ENCODE results near the gene RFX2.

RFX2 gene

DNA sequence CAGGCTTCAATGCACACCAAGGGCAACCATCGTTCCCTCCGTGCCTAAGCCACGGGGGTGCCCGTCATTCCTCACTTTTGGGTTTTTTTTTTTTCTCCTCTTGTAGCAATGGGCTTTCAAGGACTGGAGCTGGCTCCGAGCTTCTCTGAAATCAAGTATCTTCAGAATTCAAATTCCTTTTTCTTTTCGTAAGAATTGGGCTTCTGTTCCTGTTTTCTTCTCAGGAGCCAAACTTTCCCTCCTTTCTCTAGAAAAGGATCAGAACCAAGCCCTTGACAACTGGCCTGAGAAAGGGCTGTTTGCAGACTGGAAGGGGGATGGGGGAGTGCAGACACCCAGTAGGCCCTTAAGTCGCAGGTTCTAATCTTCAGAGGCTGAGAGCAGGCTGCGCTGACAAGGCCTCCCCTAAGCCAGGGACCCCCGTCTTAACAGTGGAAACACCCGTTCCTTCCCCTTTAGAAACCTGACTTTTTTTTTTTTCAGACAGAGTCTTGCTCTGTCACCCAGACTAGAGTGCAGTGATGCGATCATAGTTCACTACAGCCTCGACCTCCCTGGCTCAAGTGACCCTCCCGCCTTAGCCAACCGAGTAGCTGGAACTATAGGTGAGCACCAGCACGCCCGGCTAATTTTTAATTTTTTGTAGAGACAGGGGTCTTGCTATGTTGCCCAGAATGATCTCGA, 51.6 kb downstream of the RFX2 start:
- DNase-seq, result no peak

DNA sequence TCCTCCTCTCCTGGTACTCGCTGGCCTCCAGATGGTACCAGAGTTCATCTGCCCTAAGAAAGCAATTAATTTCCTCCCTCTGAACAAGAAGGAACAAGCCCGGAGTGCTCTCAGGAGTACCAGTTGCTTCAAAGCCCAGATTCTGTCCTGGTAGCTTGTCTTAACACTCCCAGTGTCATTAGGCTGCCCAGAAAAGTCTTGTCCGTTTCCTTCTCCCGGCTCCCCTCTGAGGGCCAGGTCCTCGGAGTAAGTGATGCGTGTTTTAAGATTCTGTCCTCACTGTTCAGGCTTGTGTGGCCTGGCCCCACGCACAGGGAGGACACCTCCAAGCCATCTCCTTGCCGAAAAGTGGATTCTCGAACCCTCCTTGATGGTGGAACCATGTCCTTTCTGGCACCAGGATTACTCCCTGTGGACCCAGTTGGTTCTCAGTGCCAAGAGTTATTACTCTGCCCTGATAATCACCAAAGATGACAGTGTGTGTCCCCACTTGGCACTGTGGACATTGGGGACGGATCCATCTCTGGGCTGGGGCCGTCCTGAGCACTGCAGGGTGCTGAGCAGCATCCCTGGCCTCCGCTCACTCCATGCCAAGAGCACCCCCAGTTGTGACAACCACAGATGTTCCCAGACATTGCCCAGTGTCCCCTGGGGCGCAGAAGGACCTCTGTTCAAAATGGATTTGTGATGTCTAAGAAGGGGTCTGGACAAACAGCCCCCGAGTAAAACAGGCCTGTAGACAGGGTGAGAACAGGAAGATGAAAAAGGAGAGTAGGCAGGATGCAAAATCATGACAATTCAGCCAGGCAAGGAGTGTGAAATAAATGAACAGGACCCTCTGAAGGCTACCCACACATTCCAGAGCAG, 52.4 kb downstream of the RFX2 start:
- DNase-seq, result no peak

DNA sequence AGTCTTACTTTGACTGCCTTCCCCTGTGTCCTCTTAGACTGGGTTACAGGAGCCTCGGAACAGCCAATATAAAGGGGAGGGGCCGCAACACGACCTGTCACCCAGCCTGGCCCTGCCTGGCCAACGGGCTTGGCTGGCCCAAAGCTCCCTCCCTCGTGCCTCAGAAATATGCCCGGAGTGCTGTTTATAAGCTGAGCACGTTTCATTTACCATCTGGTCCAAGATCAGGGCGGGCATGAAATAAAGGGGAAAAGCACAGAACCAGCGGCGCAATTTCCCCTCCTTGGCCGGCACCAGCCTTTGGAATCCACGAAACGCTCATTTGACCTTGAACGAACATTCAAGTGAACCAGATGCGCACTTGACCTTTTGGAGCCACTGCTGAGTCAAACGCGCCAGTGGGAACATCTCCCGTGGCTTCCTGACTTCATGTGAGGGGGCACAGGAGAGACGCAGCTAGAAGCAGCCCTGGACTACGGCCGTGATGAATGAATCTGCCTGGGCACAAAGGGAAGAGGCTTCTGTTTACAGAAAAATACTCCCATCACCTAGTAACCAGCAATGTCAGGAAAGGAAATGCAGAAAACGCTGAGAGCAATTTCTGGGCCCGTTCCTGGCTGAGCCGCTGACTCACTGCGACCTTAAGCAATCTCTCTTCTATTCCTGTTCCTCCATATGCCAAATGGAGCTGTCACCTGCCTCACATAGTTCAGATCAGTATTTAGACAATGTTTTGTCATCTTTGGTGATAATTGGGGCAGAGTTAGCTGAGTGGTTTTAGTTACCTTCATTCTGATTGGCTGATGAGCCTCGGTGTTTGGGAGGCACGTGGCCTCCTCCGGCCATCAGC, 53.3 kb downstream of the RFX2 start:
- peak; percentile 48 for DNase-seq

DNA sequence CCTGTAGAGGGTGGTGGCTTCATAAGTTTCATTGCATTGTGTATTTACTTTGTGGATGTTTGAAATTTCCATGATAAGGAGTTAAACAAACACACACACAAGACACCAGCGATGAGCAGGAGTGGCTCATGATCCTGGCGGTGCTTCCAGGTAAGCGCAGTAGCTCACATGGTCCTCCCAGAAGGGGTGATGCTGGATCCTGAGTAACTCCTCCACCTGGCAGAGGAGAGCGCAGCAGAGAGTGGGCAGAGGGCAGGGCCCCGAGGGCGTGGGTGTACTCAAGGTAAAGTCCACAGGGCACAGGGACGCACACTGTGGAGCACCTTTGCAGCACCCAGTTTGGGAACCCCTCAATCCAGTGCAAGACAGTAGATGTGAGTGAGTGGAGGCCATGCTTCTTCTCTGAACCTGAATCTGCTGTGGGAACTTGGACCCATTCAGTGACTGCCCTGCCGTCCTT, 54.0 kb downstream of the RFX2 start:
- no peak for DNase-seq

DNA sequence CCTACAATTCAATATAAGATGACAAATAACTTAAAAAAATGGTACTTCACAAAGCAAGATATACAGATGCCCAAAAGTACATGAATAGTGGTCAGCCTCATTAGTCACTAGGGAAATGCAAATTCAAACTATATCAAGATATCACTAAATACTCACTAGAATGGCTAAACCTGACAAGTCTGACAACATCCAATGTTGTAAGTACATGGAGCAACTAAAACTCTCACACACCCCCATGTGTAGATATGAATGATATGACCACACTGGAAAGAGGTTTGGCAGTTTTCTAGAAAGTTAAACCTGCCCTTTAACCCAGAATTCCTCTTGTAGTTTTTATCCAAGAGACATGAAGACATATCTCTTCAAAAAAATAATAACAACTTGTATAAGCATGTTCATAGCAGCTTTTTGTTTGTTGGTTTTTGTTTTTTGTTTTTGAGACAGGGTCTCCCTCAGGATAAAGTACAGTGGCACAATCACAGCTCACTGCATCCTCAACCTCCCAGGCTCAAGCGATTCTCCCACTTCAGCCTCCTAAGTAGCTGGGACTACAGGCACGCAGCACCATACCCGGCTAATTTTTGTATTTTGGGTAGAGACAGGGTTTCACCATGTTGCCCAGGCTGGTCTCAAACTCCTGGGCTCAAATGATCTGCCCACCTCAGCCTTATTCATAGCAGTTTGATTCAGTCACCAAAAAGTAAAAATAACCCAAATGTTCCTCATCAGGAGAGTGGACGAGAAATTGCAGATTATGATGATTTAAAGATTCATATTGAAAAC, 55.1 kb downstream of the RFX2 start:
- no peak for DNase-seq

DNA sequence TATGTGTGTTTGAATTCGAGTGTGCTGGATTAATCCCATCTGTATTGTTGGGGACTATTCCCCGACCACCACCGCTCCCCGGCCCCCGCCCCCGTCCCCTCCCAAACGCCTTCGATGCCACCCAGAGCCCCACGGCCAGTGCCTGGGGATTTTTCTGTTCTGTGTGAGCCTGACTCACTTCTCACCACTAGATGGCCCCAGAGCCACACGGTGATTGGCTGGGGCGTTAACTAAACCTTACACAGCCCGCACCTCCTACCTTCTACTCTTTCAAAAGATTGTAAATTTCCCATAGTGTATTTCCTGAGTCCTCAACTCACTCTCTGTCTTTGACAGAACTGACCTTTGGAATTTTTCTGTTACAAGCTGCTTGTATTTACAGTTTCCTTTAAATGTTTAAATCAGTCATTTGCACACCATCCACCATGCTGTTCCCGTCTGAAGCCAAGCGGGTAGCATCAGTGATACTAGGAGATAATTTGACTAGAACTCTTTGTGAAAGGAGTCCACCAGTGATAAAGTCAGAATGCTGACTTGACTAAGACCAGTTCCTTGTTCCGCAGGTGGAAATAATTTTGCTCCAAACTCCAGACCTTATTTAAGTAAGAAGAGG, 61.4 kb downstream of the RFX2 start:
- DNase-seq, result peak; percentile 81

DNA sequence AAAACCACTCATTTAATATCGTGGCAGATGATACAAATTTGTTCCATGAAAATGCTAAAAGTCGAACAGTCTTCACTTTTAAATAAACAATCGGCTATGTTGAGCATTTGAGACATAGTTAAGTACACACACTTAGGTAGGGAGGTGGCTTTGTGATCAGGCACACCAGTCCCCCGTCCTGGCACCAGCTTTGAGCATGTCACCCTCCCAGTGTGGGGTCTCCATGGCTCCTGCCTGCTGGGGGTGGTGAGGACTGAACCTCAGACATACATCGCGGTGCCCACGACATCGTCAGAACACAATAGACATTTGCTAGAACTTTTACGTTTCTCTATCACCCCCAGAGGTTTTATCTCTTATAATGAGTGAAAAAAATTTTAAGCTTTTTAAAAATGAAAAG, 62.0 kb downstream of the RFX2 start:
- no peak for DNase-seq

DNA sequence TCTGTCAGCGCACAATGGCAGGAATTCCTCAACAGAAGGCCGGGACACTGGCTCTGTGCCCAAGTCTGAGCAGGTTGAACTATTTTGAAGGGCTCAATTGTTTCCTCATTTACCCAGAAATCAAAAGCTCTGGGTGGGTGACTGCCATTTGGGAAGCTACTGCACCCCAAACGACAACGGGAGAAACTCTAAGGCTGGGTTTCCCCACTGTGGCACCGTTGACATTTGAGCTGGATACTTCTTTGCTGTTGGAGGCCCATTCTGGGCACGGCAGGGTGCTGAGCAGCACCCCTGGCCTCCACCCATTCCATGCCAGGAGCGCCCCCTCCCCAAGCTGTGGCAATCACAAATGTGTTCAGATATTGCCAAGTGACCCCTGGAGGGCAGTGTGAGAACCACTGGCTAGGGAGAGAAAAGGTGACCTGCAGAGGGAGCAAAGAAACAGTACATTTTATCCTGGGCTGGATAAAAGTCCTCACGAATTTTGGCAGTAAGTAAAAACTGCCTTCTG, 62.5 kb downstream of the RFX2 start:
- DNase-seq, result no peak

DNA sequence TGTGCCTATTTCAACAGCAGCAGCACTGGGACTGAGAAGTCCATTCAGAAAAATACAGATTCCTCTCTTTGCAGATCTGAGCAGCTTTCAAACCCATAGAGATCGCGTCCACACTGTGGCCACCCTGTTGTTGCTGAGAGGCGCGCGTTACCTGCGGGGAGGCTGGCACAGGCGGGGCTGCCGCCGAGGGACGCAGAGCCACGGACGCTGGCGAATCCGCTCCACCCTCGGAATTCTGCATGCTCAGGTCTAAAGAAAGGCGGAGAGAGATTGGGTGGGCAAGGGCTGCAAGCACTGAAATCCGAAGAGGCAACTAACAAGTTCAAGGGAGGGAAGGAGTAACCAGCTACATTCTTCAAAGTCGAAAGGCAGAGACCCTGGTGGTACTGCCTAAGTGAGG, 63.0 kb downstream of the RFX2 start:
- no peak for DNase-seq

DNA sequence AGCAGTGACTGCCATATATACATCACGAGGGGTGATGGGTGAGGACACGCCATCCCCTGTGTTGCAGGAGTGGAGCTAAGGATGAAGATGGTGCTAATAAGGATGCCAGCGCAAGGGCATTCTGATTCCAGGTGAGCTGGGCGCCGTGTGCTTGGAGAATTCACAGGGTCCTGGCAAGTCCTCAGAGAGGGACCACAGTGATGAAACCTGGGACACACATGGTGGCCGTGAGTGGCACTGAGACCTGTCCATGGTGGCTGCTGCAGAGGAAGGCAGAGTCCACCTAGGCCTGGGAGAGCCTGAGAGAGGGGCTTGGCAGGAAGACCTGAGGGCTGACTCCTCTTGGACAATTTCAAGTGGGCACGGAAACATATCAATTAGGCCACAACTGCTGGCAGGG, 65.2 kb downstream of the RFX2 start:
- DNase-seq, result no peak

DNA sequence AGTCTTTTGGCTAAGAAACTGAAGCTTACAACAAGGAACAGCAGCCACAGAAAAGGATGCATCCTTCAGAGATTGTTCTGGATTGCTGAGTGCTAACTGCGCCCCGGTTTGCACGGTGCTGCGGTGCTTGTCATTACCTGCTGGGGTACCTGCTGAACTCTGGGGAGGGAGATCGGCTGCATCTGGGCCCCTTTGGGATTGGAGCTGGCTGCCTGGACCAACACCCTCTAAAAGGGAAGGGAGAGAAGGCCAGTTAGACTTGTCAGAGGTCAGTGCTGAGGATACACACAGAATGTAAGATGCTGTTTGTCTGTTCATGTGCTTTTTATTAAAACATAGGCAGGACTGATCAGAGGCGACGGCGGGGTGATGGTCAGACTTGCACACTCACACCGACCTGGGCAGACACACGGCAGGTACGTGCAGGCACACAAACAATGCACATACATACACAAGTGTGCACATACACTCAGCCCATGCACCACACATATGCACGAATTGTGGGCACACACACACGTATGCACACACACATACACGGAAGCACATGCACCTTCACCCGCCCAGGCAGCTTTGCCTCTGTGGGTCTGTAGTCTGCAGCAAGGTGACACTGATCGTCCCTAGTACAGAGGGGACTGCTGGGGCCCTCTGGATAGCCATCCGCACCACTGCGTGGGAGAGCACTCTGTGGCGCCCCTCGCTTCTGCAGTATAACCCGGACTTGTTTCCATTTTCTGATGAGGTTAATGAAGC, 66.1 kb downstream of the RFX2 start:
- no peak for DNase-seq

DNA sequence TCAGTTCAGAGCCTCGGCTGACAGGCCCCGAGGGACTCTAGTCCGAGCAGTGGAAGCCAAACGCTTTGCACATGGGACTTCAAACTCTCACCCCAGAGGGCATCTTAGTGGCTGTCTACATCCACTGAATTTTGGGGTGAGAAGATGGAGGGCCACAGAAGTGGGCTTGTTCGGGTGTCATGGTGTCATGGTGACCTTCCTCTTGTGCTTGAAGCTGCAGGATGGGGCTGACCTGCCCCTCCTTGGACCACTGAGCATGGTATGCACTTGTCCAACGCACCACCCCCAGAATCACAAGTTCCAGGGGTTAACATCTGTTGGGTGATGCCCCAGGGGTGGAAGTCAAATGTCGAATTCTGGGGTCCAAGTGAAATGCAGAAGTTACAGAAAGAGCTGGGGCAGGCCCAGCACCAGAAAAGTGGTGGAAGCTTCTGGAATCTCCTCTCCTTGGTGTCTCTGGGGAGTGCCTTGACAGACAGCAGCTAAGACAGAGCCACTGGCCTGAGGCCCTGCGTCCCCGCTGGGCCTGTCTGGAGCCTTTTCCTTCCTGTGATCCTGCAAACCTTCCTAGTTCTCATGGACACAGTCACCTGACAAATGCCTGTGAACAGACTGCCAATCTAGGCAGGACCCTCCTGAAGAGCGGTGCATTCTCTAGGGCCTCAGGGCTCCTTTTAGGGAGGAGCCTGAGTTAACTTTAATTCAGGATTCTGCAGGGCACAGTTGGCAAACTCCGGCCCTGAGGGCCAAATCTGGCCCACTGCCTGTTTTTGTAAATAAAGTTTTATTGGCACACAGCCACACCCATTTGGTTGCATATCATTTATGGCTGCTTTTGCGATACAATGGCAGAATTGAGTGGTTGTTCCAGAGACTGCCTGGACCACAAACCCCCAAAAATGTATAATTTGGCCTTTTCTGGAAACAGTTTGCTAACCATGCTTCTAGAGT, 67.2 kb downstream of the RFX2 start:
- no peak for DNase-seq

DNA sequence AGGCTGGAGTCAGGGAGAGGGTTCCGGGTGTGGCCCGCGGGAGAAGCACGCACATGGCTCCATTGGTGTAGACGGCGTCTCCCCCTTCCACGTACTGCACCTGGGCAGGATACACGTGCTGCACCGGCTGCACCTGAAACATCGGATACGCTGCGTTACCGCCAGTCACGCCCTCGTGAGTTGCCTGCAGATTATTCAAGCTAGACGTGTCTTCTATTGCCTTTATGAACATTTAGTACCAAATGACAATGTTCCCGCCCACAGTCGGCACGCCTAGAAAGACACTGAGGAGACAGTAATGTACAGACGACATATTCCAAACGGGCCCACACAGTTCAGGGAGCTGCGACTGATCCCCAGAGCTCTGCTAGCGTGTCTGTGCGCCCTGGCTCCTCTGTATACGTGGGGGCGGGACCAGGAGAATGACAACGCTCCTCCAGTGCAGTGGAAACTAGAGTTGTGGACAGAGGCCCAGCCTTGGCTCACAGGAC, 68.3 kb downstream of the RFX2 start:
- DNase-seq, result no peak

DNA sequence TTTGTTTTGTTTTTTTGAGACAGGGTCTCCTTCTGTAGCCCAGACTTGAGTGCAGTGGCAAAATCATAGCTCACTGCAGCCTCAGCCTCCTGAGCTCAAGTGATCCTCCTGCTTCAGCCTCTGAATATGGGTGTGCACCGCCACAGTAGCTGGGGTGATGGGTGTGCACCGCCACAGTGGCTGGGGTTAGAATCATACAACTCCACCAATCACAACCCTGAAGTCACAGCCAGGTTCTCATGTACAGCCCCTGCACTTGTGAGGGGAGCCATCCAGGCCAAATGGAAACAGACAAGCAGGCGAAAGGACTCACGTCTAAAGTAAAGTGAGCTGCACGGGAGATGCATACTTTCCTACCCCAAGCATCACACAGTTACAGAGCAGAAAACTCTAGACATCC, 69.2 kb downstream of the RFX2 start:
- no peak for DNase-seq

DNA sequence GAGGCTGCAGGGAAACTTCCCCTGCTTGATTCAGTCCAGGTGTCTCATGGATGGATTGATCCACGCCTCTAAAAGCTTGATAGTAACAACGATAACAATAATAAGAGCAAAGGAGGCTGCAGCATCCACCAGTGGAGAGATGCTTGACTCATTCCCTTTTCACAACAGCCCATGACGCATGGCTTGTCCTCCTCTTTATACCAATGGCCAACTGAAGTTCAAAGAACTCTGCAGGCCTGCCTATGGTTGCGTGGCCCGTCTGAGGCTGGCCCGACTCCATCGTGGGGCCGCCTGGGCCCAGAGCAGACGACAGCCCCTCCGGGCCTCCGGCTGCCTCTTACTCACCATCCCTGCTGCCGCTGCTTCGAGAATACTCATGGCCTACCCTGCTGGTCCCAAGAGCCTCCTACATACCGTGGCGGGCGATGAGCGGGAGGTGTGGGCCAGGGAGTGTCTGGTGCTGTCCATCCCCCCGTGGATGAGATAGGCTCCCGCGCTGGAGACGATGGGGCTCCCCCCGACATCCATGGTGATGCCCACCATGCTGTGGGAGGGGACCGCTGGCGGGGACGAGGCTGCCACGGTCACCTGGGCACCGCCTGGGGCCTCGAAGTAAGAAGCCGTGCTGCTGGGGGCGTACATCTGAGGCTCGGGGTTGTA, 70.6 kb downstream of the RFX2 start:
- no peak for DNase-seq

DNA sequence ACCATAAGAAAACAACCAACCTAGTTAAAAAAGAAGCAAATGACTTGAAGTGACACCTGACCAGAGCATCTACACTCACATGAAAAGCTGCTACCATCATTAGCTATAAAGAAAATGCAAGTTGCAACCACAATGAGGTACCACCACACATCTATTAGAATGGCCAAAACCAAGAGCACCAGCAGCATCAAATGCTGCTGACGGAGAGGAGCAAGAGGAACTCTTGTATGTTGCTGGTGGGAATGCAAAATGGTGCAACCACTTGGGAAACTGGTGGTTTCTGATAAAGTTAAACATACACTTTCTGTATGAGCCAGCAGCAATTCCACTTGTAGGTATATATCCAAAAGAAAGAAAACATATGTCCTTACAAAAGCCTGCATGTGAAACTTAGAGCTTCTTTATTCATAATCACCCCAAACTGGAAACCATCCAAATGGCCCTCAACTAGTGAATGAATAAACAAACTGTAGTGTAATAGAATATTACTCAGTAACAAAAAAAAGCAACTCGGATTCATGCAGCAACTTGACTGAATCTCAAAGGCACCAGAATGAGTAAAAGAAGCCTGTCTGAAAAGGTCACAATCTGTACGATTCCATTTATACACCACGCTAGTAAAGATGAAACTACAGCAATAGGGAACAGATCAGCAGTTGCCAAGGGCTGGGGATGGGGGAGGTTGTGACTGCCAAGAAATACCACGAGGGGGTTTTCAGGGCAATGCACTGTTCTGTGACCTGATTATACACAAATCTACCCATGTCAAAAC, 71.5 kb downstream of the RFX2 start:
- DNase-seq, result no peak

DNA sequence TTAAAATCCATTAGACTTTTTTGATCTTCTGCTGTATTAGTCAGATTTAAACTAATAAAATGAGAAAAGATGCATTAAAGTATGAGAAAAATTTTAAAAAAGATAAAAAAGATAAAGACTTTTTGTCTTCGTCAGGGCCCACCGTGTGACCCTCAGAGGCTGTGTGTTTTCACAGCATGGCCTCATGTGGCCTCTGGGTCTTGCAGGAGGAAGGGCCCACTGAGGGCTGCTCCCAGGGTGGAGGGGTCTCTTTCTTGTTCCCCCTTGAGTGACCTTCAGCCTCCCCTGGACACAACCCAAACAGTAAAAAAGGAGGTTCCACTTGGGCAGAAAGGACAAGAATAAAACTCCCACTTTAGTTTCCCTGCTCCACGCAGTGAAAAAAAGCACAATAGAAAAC, 75.3 kb downstream of the RFX2 start:
- DNase-seq, result no peak

DNA sequence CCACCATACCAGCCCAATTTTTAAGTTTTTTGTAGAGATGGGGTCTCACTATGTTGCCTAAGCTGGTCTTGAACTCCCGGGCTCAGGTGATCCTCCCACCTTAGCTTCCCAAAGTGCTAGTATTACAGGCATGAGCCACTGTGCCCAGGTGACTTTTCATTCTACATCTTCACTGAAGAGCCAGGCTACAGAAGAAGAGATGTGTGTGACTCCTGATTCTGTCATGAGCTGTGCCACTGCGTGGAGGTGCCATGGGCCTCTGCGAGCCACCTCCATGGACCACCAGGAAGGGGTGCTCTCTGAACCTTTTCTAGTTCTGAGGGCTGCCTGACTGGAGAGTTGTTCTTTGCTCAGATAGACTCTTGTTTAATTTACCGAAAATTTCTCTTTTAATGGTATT, 75.8 kb downstream of the RFX2 start:
- no peak for DNase-seq

Measured in CD4-positive, alpha-beta T cell treated with Interleukin-21 for 1 hour (primary cell).